SK-N-SH treated with all-trans-retinoic acid at 6 μM for 48 hours (cell line): ENCODE data around the gene RB1.

ENCODE experiments used
- ATAC-seq: fragments of 200-7000 bp; cut with Tn5 transposase; 3 replicates; pipeline ENCODE4 v1.9.1; 2020; ENCODE audit warnings: mild to moderate bottlenecking, moderate library complexity
- BACH2 ChIP-seq: fragments of 250-450 bp; sonication (Bioruptor Pico); IDR thresholded peaks from 2 replicates; pipeline ENCODE4 v1.9.0; 2021; ENCODE audit warnings: mild to moderate bottlenecking, borderline replicate concordance
- CREB5 ChIP-seq: fragments of 250-450 bp; sonication (Bioruptor Pico); IDR thresholded peaks from 2 replicates; pipeline ENCODE4 v1.5.1; 2020; ENCODE audit warnings: low read depth, mild to moderate bottlenecking, moderate library complexity
- ESRRG ChIP-seq: fragments of 250-450 bp; sonication (Bioruptor Pico); IDR thresholded peaks from 2 replicates; pipeline ENCODE4 v1.6.1; 2021; ENCODE audit warnings: mild to moderate bottlenecking
- GLIS3 ChIP-seq: fragments of 250-450 bp; sonication (Bioruptor Pico); IDR thresholded peaks from 2 replicates; pipeline ENCODE4 v1.5.0; 2020; ENCODE audit warnings: mild to moderate bottlenecking, moderate library complexity
- ISL1 ChIP-seq: fragments of 250-450 bp; sonication (Bioruptor Pico); IDR thresholded peaks from 2 replicates; pipeline ENCODE4 v2.1.2; 2022; ENCODE audit warnings: mild to moderate bottlenecking, moderate library complexity
- OSR1 ChIP-seq: fragments of 250-450 bp; sonication (Bioruptor Pico); IDR thresholded peaks from 2 replicates; pipeline ENCODE4 v1.8.0; 2022; ENCODE audit warnings: moderate library complexity, mild to moderate bottlenecking, inconsistent platforms
- PATZ1 ChIP-seq: fragments of 250-450 bp; sonication (Bioruptor Pico); IDR thresholded peaks from 2 replicates; pipeline ENCODE4 v1.8.0; 2020; ENCODE audit warnings: mild to moderate bottlenecking, moderate library complexity, borderline replicate concordance
- POU6F1 ChIP-seq: fragments of 250-450 bp; sonication (Bioruptor Pico); IDR thresholded peaks from 2 replicates; pipeline ENCODE4 v1.8.0; 2021; ENCODE audit warnings: low read depth, mild to moderate bottlenecking, moderate library complexity, borderline replicate concordance
- PPARA ChIP-seq: fragments of 250-450 bp; sonication (Bioruptor Pico); IDR thresholded peaks from 2 replicates; pipeline ENCODE4 v1.5.0; 2020; ENCODE audit warnings: mild to moderate bottlenecking, borderline replicate concordance
- RARB ChIP-seq: fragments of 250-450 bp; sonication (Bioruptor Pico); IDR thresholded peaks from 2 replicates; pipeline ENCODE4 v1.8.0; 2021; ENCODE audit warnings: mild to moderate bottlenecking, moderate library complexity
- SNAI2 ChIP-seq: fragments of 250-450 bp; sonication (Bioruptor Pico); IDR thresholded peaks from 2 replicates; pipeline ENCODE4 v1.5.0; 2020; ENCODE audit warnings: mild to moderate bottlenecking, moderate library complexity
- TCF4 ChIP-seq: fragments of 250-450 bp; sonication (Bioruptor Pico); IDR thresholded peaks from 2 replicates; pipeline ENCODE4 v1.8.0; 2021; ENCODE audit warnings: mild to moderate bottlenecking, moderate library complexity, borderline replicate concordance
- TOX ChIP-seq: fragments of 250-450 bp; sonication (Bioruptor Pico); IDR thresholded peaks from 2 replicates; pipeline ENCODE4 v1.8.0; 2021; ENCODE audit warnings: mild to moderate bottlenecking, moderate library complexity, borderline replicate concordance
- ZC3H10 ChIP-seq: fragments of 250-450 bp; sonication (Bioruptor Pico); IDR thresholded peaks from 2 replicates; pipeline ENCODE4 v1.5.1; 2021; ENCODE audit warnings: mild to moderate bottlenecking, moderate library complexity
- ZFP3 ChIP-seq: fragments of 250-450 bp; sonication (Bioruptor Pico); IDR thresholded peaks from 2 replicates; pipeline ENCODE4 v1.5.0; 2020; ENCODE audit warnings: mild to moderate bottlenecking, moderate library complexity
- ZNF565 ChIP-seq: fragments of 450-650 bp; formaldehyde crosslinking; conservative IDR thresholded peaks from 2 replicates; pipeline ENCODE4 v1.5.0; 2020; ENCODE audit warnings: low read depth, mild to moderate bottlenecking, moderate library complexity
- ZNF70 ChIP-seq: fragments of 450-650 bp; formaldehyde crosslinking; IDR thresholded peaks from 2 replicates; pipeline ENCODE4 v1.5.0; 2020; ENCODE audit warnings: mild to moderate bottlenecking, moderate library complexity
- ZNF8 ChIP-seq: fragments of 450-650 bp; formaldehyde crosslinking; IDR thresholded peaks from 2 replicates; pipeline ENCODE4 v1.5.0; 2020; ENCODE audit warnings: mild to moderate bottlenecking, moderate library complexity
- TF ChIP-seq, protein P1 (sequence below): fragments of 250-450 bp; sonication (Bioruptor Pico); IDR thresholded peaks from 2 replicates; pipeline ENCODE4 v1.5.0; 2020; ENCODE audit warnings: mild to moderate bottlenecking, moderate library complexity

Gene RB1

GRCh38 chr13:48264058-48264457, 39.5 kb upstream of the RB1 start:
- ATAC-seq = no peak
- TF ChIP-seq ZC3H10 (no peak), PPARA (CRISPR knock-in tag) (no peak), RARB (CRISPR knock-in tag) (no peak), BACH2 (CRISPR knock-in tag) (no peak), ZFP3 (CRISPR knock-in tag) (no peak), TCF4 (CRISPR knock-in tag) (no peak), OSR1 (CRISPR knock-in tag) (no peak), GLIS3 (CRISPR knock-in tag) (no peak), ZNF565 (CRISPR knock-in tag) (no peak), SNAI2 (CRISPR knock-in tag) (no peak), ZNF8 (no peak), ISL1 (CRISPR knock-in tag) (no peak), TOX (CRISPR knock-in tag) (no peak), PATZ1 (CRISPR knock-in tag) (no peak), ZNF70 (CRISPR knock-in tag) (no peak), ESRRG (CRISPR knock-in tag) (no peak), CREB5 (CRISPR knock-in tag) (no peak)
- TF ChIP-seq, protein P1, sequence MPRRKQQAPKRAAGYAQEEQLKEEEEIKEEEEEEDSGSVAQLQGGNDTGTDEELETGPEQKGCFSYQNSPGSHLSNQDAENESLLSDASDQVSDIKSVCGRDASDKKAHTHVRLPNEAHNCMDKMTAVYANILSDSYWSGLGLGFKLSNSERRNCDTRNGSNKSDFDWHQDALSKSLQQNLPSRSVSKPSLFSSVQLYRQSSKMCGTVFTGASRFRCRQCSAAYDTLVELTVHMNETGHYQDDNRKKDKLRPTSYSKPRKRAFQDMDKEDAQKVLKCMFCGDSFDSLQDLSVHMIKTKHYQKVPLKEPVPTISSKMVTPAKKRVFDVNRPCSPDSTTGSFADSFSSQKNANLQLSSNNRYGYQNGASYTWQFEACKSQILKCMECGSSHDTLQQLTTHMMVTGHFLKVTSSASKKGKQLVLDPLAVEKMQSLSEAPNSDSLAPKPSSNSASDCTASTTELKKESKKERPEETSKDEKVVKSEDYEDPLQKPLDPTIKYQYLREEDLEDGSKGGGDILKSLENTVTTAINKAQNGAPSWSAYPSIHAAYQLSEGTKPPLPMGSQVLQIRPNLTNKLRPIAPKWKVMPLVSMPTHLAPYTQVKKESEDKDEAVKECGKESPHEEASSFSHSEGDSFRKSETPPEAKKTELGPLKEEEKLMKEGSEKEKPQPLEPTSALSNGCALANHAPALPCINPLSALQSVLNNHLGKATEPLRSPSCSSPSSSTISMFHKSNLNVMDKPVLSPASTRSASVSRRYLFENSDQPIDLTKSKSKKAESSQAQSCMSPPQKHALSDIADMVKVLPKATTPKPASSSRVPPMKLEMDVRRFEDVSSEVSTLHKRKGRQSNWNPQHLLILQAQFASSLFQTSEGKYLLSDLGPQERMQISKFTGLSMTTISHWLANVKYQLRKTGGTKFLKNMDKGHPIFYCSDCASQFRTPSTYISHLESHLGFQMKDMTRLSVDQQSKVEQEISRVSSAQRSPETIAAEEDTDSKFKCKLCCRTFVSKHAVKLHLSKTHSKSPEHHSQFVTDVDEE (CRISPR knock-in tag) = no peak

- no peak for ATAC-seq
- TF ChIP-seq POU6F1 = no peak
- TF ChIP-seq ZNF8 = no peak
- no peak for TF ChIP-seq GLIS3 (CRISPR knock-in tag)
- no peak for TF ChIP-seq SNAI2 (CRISPR knock-in tag)
These were observed 38.2 kb upstream of the RB1 start for GRCh38 chr13:48265217-48265815.

DNA sequence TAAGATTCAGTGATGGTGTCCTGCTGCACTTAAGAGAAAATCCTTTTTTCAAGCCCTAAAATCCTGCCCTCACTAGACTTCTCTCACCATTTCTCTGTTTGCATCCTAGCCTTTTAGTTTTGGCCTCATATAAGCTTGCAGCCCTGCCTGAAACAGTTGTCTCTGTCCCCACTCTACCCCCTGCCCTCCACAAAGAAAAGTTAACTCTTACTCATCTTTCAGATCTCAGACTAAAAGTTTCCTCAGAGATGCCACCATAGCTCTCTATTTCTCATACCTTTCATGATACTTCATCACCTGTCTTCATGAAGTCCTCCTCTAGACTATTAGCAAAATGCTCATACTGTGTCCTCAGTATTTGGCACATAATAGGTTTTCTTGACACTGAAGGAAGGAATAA, 37.4 kb upstream of the RB1 start:
- TF ChIP-seq PPARA (CRISPR knock-in tag) (no peak), CREB5 (CRISPR knock-in tag) (no peak), ISL1 (CRISPR knock-in tag) (no peak), ZNF565 (CRISPR knock-in tag) (no peak), RARB (CRISPR knock-in tag) (no peak), BACH2 (CRISPR knock-in tag) (no peak)
- ATAC-seq = no peak
